H1 (cell line): Measurements from ENCODE around the gene KRT72. TPM values are rescaled to one million over a fixed set of nuclear protein-coding genes. Genes with fewer than 3 reads are reported as not detected.

ENCODE experiments used
- CTCF ChIA-PET: fragments of 300-600 bp; sonication (Branson Sonifier 250); formaldehyde crosslinking; loops from one replicate; lab custom pipeline; 2021; ENCODE audit not compliant: partially characterized antibody; lab: Charles Lee
- POLR2A ChIA-PET: fragments of 300-600 bp; sonication (Branson Sonifier 250); formaldehyde crosslinking; loops from one replicate; lab custom pipeline; 2021; ENCODE audit warnings: inconsistent platforms; ENCODE audit not compliant: partially characterized antibody; lab: Charles Lee
- DNase-seq, 2 experiments: peaks; one replicate each; pipeline versions ENCODE4 v3.0.0 to v3.0.0-alpha.2; 2010 to 2022; ENCODE audit warnings: low spot score in 2 of 2, low read depth in 1 of 2, mixed read lengths in 1 of 2
- FAIRE-seq: peaks from 2 replicates; lab custom pipeline; 2011; peaks lifted over from hg19 to GRCh38; lab: Jason Lieb, UNC
- H2AFZ ChIP-seq: 2 replicates; pipeline ENCODE4 v1.8.1; 2012; ENCODE audit warnings: low read length, inconsistent platforms
- H2AK5ac ChIP-seq: 2 replicates; pipeline ENCODE4 v1.6.1; 2013; ENCODE audit warnings: low read depth, low read length
- H2BK120ac ChIP-seq: replicated peaks from 2 replicates; pipeline ENCODE3; 2013; ENCODE audit warnings: low read depth, low read length, inconsistent platforms
- H2BK12ac ChIP-seq: 2 replicates; pipeline ENCODE4 v1.6.1; 2013; ENCODE audit warnings: low read depth, low read length
- H2BK15ac ChIP-seq: 2 replicates; pipeline ENCODE4 v1.6.1; 2013; ENCODE audit warnings: low read length
- H2BK20ac ChIP-seq: 2 replicates; pipeline ENCODE4 v1.6.1; 2013; ENCODE audit warnings: low read length
- H2BK5ac ChIP-seq: 2 replicates; pipeline ENCODE4 v1.6.1; 2013; ENCODE audit warnings: low read depth, low read length
- H3K14ac ChIP-seq: 2 replicates; pipeline ENCODE4 v1.6.1; 2013; ENCODE audit warnings: inconsistent platforms; ENCODE audit not compliant: insufficient read length
- H3K18ac ChIP-seq: 2 replicates; pipeline ENCODE4 v1.6.1; 2013; ENCODE audit warnings: low read length; ENCODE audit errors: extremely low read depth
- H3K23ac ChIP-seq: 2 replicates; pipeline ENCODE4 v1.6.1; 2013; ENCODE audit warnings: inconsistent platforms; ENCODE audit not compliant: insufficient read length
- H3K23me2 ChIP-seq: 2 replicates; pipeline ENCODE4 v1.6.1; 2013; ENCODE audit warnings: low read depth, low read length
- H3K27ac ChIP-seq: 2 replicates; pipeline ENCODE4 v1.6.1; 2011; ENCODE audit warnings: low read depth, low read length, inconsistent platforms
- H3K27me3 ChIP-seq, 4 experiments: replicated peaks in 1 of 4; 1 replicate in 1 of 4; 2 replicates in 3 of 4; pipeline versions ENCODE4 v1.6.1 to v1.8.1; 2011 to 2013; ENCODE audit warnings: low read length in 3 of 4, mild to moderate bottlenecking in 3 of 4, inconsistent platforms in 2 of 4, mixed read lengths in 2 of 4, moderate library complexity in 1 of 4; ENCODE audit not compliant: control insufficient read depth in 3 of 4, insufficient read depth in 3 of 4; ENCODE audit errors: extremely low read depth in 1 of 4
- H3K36me3 ChIP-seq, 4 experiments: 2 replicates each; pipeline versions ENCODE4 v1.6.1 to v1.8.1; 2011 to 2013; ENCODE audit warnings: mild to moderate bottlenecking in 4 of 4, low read length in 3 of 4, moderate library complexity in 2 of 4, control low read depth in 1 of 4, inconsistent platforms in 1 of 4; ENCODE audit not compliant: insufficient read depth in 4 of 4, control insufficient read depth in 2 of 4
- H3K4ac ChIP-seq: replicated peaks from 2 replicates; pipeline ENCODE3; 2013; ENCODE audit warnings: low read length, low read depth, mixed read lengths, inconsistent platforms; ENCODE audit not compliant: insufficient read length
- H3K4me1 ChIP-seq, 4 experiments: replicated peaks in 1 of 4; 1 replicate in 1 of 4; 2 replicates in 3 of 4; pipeline versions ENCODE4 v1.6.1 to v1.8.1; 2011 to 2013; ENCODE audit warnings: low read length in 3 of 4, inconsistent platforms in 2 of 4, mixed read lengths in 1 of 4; ENCODE audit not compliant: insufficient read depth in 4 of 4, control insufficient read depth in 3 of 4
- H3K4me2 ChIP-seq, 2 experiments: 2 replicates each; pipeline versions ENCODE4 v1.6.1 to v1.8.1; 2011 to 2013; ENCODE audit warnings: low read depth in 2 of 2, low read length in 2 of 2, control low read depth in 1 of 2, inconsistent platforms in 1 of 2, mild to moderate bottlenecking in 1 of 2; ENCODE audit not compliant: insufficient read depth in 1 of 2
- H3K4me3 ChIP-seq, 4 experiments: fragments of 200-600, 300-600 bp in 1 of 4; sonication (generic), shearing (Covaris generic), sonication (Bioruptor Twin) in 1 of 4; 2 replicates each; pipeline versions ENCODE4 v1.5.1 to v1.8.1; 2011 to 2016; ENCODE audit warnings: low read length in 4 of 4, low read depth in 3 of 4, control low read depth in 2 of 4, inconsistent platforms in 2 of 4, mild to moderate bottlenecking in 2 of 4, mixed read lengths in 1 of 4, moderate library complexity in 1 of 4; ENCODE audit not compliant: insufficient read depth in 2 of 4; ENCODE audit errors: extremely low read depth in 1 of 4
- H3K56ac ChIP-seq: replicated peaks from 2 replicates; pipeline ENCODE3; 2013; ENCODE audit warnings: low read depth, mild to moderate bottlenecking, mixed read lengths, low read length, inconsistent platforms; ENCODE audit not compliant: insufficient read length
- H3K79me1 ChIP-seq: 2 replicates; pipeline ENCODE4 v1.6.1; 2013; ENCODE audit warnings: low read depth, low read length, control low read depth
- H3K79me2 ChIP-seq, 2 experiments: 2 replicates each; pipeline versions ENCODE4 v1.6.1 to v1.8.1; 2012 to 2013; ENCODE audit warnings: low read length in 2 of 2, mild to moderate bottlenecking in 2 of 2, inconsistent platforms in 1 of 2; ENCODE audit not compliant: insufficient read depth in 2 of 2, control insufficient read depth in 1 of 2
- H3K9ac ChIP-seq, 4 experiments: replicated peaks in 1 of 4; 1 replicate in 1 of 4; 2 replicates in 3 of 4; pipeline versions ENCODE4 v1.6.1 to v1.8.1; 2011 to 2013; ENCODE audit warnings: low read depth in 3 of 4, low read length in 3 of 4, control low read depth in 2 of 4, mild to moderate bottlenecking in 2 of 4, moderate library complexity in 2 of 4, inconsistent platforms in 1 of 4; ENCODE audit errors: extremely low read depth in 1 of 4
- H3K9me3 ChIP-seq, 2 experiments: 2 replicates each; pipeline versions ENCODE4 v1.6.1 to v1.8.1; 2012 to 2013; ENCODE audit warnings: mild to moderate bottlenecking in 2 of 2, moderate library complexity in 2 of 2, control low read depth in 1 of 2, inconsistent platforms in 1 of 2, low read depth in 1 of 2, low read length in 1 of 2, mixed read lengths in 1 of 2; ENCODE audit not compliant: insufficient read depth in 2 of 2
- H4K20me1 ChIP-seq, 2 experiments: replicated peaks in 1 of 2; 2 replicates each; pipeline versions ENCODE3 to v1.8.1; 2011 to 2013; ENCODE audit warnings: inconsistent platforms in 2 of 2, low read length in 2 of 2, mild to moderate bottlenecking in 1 of 2; ENCODE audit not compliant: insufficient read depth in 2 of 2, control insufficient read depth in 1 of 2
- H4K5ac ChIP-seq: 2 replicates; pipeline ENCODE4 v1.6.1; 2013; ENCODE audit warnings: low read length, low read depth, mixed read lengths, inconsistent platforms; ENCODE audit not compliant: insufficient read length
- H4K8ac ChIP-seq: 2 replicates; pipeline ENCODE4 v1.8.0; 2013; ENCODE audit warnings: mild to moderate bottlenecking, moderate library complexity, low read length, inconsistent platforms; ENCODE audit not compliant: insufficient read depth; ENCODE audit errors: extremely low read depth
- H4K91ac ChIP-seq: replicated peaks from 2 replicates; pipeline ENCODE3; 2013; ENCODE audit warnings: low read length, mixed read lengths, inconsistent platforms; ENCODE audit not compliant: insufficient read length
- CREB1 ChIP-seq: IDR thresholded peaks from 2 replicates; pipeline ENCODE4 v1.6.1; 2012; ENCODE audit warnings: inconsistent platforms
- EZH2 ChIP-seq: fragments of 200-600 bp; sonication (generic); IDR thresholded peaks from 2 replicates; pipeline ENCODE4 v1.7.1; 2012; ENCODE audit warnings: low read depth, mild to moderate bottlenecking, moderate library complexity, low read length, inconsistent platforms; ENCODE audit not compliant: severe bottlenecking
- NANOG ChIP-seq: IDR thresholded peaks from 2 replicates; pipeline ENCODE4 v1.6.1; 2011; ENCODE audit warnings: low read length, low read depth, mild to moderate bottlenecking, inconsistent platforms; ENCODE audit not compliant: insufficient read depth, poor library complexity, severe bottlenecking
- NRF1 ChIP-seq: IDR thresholded peaks from 2 replicates; pipeline ENCODE4 v1.6.1; 2011; ENCODE audit warnings: mild to moderate bottlenecking, low read depth, low read length, improper control_type of control experiment
- RBBP5 ChIP-seq: IDR thresholded peaks from 2 replicates; pipeline ENCODE4 v1.7.1; 2012; ENCODE audit warnings: low read depth, mild to moderate bottlenecking, inconsistent platforms, low read length, moderate library complexity, borderline replicate concordance
- RXRA ChIP-seq: IDR thresholded peaks from 2 replicates; pipeline ENCODE4 v1.6.1; 2011; ENCODE audit warnings: low read depth, mild to moderate bottlenecking, low read length, moderate library complexity; ENCODE audit not compliant: insufficient read depth
- SP2 ChIP-seq: IDR thresholded peaks from 2 replicates; pipeline ENCODE4 v1.6.1; 2012; ENCODE audit warnings: mild to moderate bottlenecking, low read length, inconsistent platforms
- SUZ12 ChIP-seq: fragments of 200-600 bp; sonication (generic); IDR thresholded peaks from 2 replicates; pipeline ENCODE4 v1.6.1; 2012; ENCODE audit warnings: mild to moderate bottlenecking, inconsistent platforms, low read length, moderate library complexity, mixed read lengths
- TBP ChIP-seq: IDR thresholded peaks from 2 replicates; pipeline ENCODE4 v1.6.1; 2011; ENCODE audit warnings: low read depth, low read length, improper control_type of control experiment
- ZNF274 ChIP-seq: IDR thresholded peaks from 2 replicates; pipeline ENCODE4 v1.7.0; 2012; ENCODE audit warnings: low read length, borderline replicate concordance; ENCODE audit errors: extremely low read depth
- WGBS, 2 experiments: shearing (Covaris generic) in 1 of 2; methylation state at CpG; one replicate each; pipeline versions ENCODE4 v1.1.6 to v1.1.7; 2013 to 2015; ENCODE audit warnings: low lambda C conversion rate in 2 of 2, mixed read lengths in 2 of 2, inconsistent platforms in 1 of 2, low coverage in 1 of 2, missing lambda C conversion rate in 1 of 2; ENCODE audit not compliant: insufficient replicate concordance in 2 of 2, insufficient coverage in 1 of 2, insufficient read length in 1 of 2; ENCODE audit errors: extremely low coverage in 1 of 2, missing lambda C conversion rate in 1 of 2; 5-methylcytosine and 5-hydroxymethylcytosine counted together
- polyA plus RNA-seq, 7 experiments: library from polyadenylated mRNA; depleted of rRNA in 3 of 7; stranded (reverse) in 5 of 7; unstranded in 2 of 7; fragments of >200 nt in 5 of 7; fragments of 200-250 nt in 2 of 7; gene quantifications; 1 replicate in 5 of 7; 2 replicates in 1 of 7; 4 replicates in 1 of 7; pipeline versions ENCODE4 v1.2.1 to v1.2.3, GENCODE V29; 2011 to 2013; ENCODE audit warnings: missing spikeins in 2 of 7, mixed read lengths in 2 of 7
- total RNA-seq: library from RNA; stranded (reverse); fragmentation: NEBNext Ultra II Directional; extraction: Animal tissue kit (Norgen Biotek cat#: 25700); gene quantifications from 2 replicates; pipeline ENCODE4 v1.2.1, GENCODE V29; 2021
- TF ChIP-seq, protein P1 (sequence below): IDR thresholded peaks from 2 replicates; pipeline ENCODE4 v1.6.1; 2012; ENCODE audit warnings: inconsistent platforms

KRT72 gene
- total and polyA plus RNA-seq, 2 of the 8 experiments (the other 6 are each of a cell fraction or from before 2014, with no cell fraction given), result not detected

DNA sequence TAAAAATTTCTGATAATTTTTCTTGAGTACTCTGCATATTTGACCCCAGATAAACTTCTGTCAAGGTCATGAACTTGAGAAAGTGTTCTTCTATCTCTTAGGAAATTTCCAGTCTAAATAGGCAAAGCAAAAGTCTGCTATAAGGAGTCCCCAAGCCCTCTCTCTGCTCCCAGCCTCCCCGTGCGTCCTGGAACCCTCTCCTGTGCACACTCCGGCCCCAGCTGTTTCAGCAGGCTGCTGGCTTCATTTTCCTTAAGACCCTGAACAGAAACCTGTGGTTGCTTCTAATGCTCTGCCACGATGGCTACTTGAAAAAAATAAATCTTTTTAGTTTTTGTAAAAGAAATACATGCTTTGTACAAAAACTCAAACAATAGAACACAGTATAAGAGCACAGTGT, 36.0 kb upstream of the KRT72 start:
- peak in 1 of 2 experiments; percentile 17 for DNase-seq
- H2BK20ac ChIP-seq, result no peak overlapping the region
- no peak for FAIRE-seq
- no peak overlapping the region for H3K18ac ChIP-seq
- no peak overlapping the region for H2AFZ ChIP-seq
- H2AK5ac ChIP-seq, result no peak overlapping the region
- H3K36me3 ChIP-seq, result no peaks in the 10 kb centered on the region
- H4K8ac ChIP-seq, result no peak overlapping the region
- TF ChIP-seq SP2, result no peak
- TF ChIP-seq NRF1, result no peak
- TF ChIP-seq, protein P1, sequence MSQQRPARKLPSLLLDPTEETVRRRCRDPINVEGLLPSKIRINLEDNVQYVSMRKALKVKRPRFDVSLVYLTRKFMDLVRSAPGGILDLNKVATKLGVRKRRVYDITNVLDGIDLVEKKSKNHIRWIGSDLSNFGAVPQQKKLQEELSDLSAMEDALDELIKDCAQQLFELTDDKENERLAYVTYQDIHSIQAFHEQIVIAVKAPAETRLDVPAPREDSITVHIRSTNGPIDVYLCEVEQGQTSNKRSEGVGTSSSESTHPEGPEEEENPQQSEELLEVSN, result no peak
- no peak for TF ChIP-seq RXRA
- no peak for TF ChIP-seq ZNF274
- no peak for TF ChIP-seq SUZ12
- TF ChIP-seq NANOG, result no peak
- no peak for TF ChIP-seq TBP
- no peak for TF ChIP-seq EZH2
- no peak for TF ChIP-seq CREB1
- no peak for TF ChIP-seq RBBP5
- H2BK120ac ChIP-seq, result no peak overlapping the region
- H3K4me3 ChIP-seq, result no peak overlapping the region
- no peak overlapping the region for H3K14ac ChIP-seq
- no peak overlapping the region for H3K23ac ChIP-seq
- no peak overlapping the region for H3K27ac ChIP-seq
- no peaks in the 10 kb centered on the region for H3K9me3 ChIP-seq
- H3K4me1 ChIP-seq, result no peaks in the 10 kb centered on the region
- H4K20me1 ChIP-seq, result no peaks in the 10 kb centered on the region
- no peak overlapping the region for H3K56ac ChIP-seq
- ChIA-PET POLR2A (no interaction called here), CTCF (interaction anchor here (1.3 kb wide), 1 partner anchor 183 kb away, joined by 3 read pairs; no protein-coding TSS in a partner anchor)
- 84% methylated on average over 4 of the region's 4 CpGs; no CpG with 5 or more reads in 1 of the 2 experiments for WGBS, 2 experiments
- H3K9ac ChIP-seq, result no peak overlapping the region
- no peak overlapping the region for H2BK5ac ChIP-seq
- H3K79me2 ChIP-seq, result no peaks in the 10 kb centered on the region
- no peaks in the 10 kb centered on the region for H3K23me2 ChIP-seq
- no peak overlapping the region for H3K4me2 ChIP-seq
- peaks cover 0 to 2% (median 0%) of the 10 kb centered on the region in 4 experiments; a peak in 1 of 7 replicates for H3K27me3 ChIP-seq
- H4K5ac ChIP-seq, result no peak overlapping the region
- no peak overlapping the region for H2BK12ac ChIP-seq
- H4K91ac ChIP-seq, result no peak overlapping the region
- no peak overlapping the region for H3K4ac ChIP-seq
- H3K79me1 ChIP-seq, result no peaks in the 10 kb centered on the region
- no peak overlapping the region for H2BK15ac ChIP-seq
